GM19372 (cell line): ENCODE data around the gene HPX.
"Not testable (repeated sequence)": the region's sequence is repeated elsewhere in the genome, so short reads cannot be mapped to it uniquely, and the experiment has no call there.

Experiments used
- ATAC-seq: cut with Tn5 transposase; IDR thresholded peaks from one replicate; pipeline ENCODE4 v1.9.1; 2021; ENCODE audit warnings: mild to moderate bottlenecking, low read depth, moderate library complexity; ENCODE audit not compliant: unreplicated experiment

HPX gene

GRCh38 chr11:6393989-6394670 is 46.7 kb downstream of the HPX start:
- no peak for ATAC-seq

- not testable (repeated sequence) for ATAC-seq
These were observed 48.5 kb downstream of the HPX start for GRCh38 chr11:6392251-6392650.

GRCh38 chr11:6391537-6392134 is 49.2 kb downstream of the HPX start:
- no peak for ATAC-seq

GRCh38 chr11:6390718-6391469 is 49.9 kb downstream of the HPX start:
- ATAC-seq: no peak

- peak; percentile 98 for ATAC-seq
These were observed 50.7 kb downstream of the HPX start, which contains the start of gene SMPD1 for GRCh38 chr11:6389905-6390717. Gene SMPD1, plus strand, starts transcription at chr11:6390474. Its CDS starts 125 bp downstream, at chr11:6390599.

- ATAC-seq: no peak
These were observed 52.0 kb downstream of the HPX start for GRCh38 chr11:6388748-6389147.

GRCh38 chr11:6387811-6388599 is 52.8 kb downstream of the HPX start:
- no peak for ATAC-seq

- ATAC-seq: no peak
These were observed 55.6 kb downstream of the HPX start for GRCh38 chr11:6385046-6385777.
